GM12865 (cell line): ENCODE data around the gene NKIRAS2.
A peak's percentile ranks its signal among the peaks of the same experiment; 100 is the strongest.

Experiments used
- DNase-seq: peaks from one replicate; pipeline ENCODE4 v3.0.0; 2010; ENCODE audit warnings: low read depth
- H3K4me3 ChIP-seq: 2 replicates; pipeline ENCODE4 v1.5.1; 2011; ENCODE audit warnings: mild to moderate bottlenecking, low read depth, low read length, control low read depth
- TF ChIP-seq, protein P1 (sequence below): IDR thresholded peaks from 2 replicates; pipeline ENCODE4 v1.5.1; 2011; ENCODE audit warnings: low read length, control low read depth, low read depth, inconsistent platforms; ENCODE audit not compliant: insufficient read depth; ENCODE audit errors: missing control alignments

NKIRAS2 gene

GRCh38 chr17:42040818-42041217 lies 20.9 kb downstream of the NKIRAS2 start:
- DNase-seq = no peak
- TF ChIP-seq, protein P1, sequence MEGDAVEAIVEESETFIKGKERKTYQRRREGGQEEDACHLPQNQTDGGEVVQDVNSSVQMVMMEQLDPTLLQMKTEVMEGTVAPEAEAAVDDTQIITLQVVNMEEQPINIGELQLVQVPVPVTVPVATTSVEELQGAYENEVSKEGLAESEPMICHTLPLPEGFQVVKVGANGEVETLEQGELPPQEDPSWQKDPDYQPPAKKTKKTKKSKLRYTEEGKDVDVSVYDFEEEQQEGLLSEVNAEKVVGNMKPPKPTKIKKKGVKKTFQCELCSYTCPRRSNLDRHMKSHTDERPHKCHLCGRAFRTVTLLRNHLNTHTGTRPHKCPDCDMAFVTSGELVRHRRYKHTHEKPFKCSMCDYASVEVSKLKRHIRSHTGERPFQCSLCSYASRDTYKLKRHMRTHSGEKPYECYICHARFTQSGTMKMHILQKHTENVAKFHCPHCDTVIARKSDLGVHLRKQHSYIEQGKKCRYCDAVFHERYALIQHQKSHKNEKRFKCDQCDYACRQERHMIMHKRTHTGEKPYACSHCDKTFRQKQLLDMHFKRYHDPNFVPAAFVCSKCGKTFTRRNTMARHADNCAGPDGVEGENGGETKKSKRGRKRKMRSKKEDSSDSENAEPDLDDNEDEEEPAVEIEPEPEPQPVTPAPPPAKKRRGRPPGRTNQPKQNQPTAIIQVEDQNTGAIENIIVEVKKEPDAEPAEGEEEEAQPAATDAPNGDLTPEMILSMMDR = no peak
- no peak overlapping the region for H3K4me3 ChIP-seq

DNA sequence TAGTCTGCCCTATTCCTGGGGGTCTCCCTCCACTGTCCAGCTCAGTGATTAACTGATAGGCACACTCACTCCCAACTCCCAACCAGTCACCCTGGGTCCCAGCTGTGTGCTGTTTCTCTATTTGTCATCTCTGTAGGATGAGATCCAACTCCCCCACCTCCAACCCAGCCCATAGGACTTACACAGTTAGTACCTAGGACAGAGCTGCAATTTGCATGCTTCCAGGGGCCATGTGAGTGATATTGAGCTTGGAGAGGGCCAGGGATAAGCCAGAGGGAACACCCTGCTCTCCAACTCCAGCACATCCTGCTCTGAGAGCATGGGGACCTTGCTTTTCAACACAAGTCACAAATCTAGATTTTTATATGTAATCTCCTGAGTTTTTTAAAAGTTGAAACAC lies 21.7 kb downstream of the NKIRAS2 start:
- H3K4me3 ChIP-seq = no peak overlapping the region
- TF ChIP-seq, protein P1 = no peak
- DNase-seq = no peak

DNA sequence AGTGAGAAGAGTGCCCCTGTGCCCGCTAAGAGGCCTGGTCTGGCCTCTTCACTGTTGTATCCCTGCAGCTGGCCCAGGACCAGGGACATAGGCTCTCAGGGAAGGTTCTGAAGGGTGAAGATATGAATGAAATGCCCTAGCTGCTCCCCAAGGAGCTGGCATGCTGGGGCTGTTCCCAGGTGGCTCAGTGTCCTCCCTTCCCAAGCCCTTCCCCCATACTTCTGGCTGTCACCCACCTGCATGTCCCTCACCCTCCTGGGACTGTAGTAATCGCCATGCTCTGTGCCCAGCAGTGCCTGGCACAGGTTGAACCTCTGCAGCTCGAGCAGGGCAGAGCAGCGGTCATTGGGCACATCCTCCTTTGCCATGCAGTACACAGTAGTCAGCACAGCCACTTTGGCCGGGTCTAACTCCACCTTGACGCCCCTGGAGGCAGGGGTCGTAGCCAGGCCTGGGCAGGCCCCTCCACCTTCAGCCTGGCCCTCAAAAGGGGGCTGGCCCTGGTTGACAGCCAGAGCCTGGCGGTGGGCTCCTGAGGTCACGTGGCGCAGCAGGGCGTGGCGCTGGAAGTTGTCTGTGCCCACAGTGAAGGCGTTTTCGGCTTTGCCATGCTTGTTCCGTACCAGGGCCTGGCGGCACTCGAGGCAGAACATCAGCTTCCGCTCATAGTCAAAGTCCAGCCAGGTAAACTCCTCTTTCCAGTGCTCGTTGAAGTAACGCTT lies 22.9 kb downstream of the NKIRAS2 start:
- no peak overlapping the region for H3K4me3 ChIP-seq
- TF ChIP-seq, protein P1 = no peak
- DNase-seq = no peak

GRCh38 chr17:42045719-42046118 lies 25.8 kb downstream of the NKIRAS2 start:
- DNase-seq = no peak
- no peak overlapping the region for H3K4me3 ChIP-seq
- TF ChIP-seq, protein P1 = no peak

DNA sequence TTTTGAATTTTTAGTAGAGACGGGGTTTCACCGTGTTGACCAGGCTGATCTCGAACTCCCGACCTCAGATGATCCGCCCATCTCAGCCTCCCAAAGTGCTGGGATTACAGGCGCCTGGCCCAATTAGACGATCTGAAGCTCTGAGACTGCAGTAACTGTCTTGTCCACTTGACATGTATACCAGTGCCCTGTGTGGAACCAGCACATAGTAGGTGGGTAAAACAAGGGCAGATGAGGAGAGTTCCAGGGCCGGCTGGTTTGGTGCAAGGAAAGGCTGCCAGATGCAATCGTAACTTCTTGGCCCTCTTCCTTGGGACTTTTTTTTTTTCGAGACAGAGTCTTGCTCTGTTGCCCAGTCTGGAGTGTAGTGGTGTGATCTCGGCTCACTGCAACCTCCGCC lies 27.5 kb downstream of the NKIRAS2 start:
- no peak overlapping the region for H3K4me3 ChIP-seq
- TF ChIP-seq, protein P1 = no peak
- DNase-seq = no peak

DNA sequence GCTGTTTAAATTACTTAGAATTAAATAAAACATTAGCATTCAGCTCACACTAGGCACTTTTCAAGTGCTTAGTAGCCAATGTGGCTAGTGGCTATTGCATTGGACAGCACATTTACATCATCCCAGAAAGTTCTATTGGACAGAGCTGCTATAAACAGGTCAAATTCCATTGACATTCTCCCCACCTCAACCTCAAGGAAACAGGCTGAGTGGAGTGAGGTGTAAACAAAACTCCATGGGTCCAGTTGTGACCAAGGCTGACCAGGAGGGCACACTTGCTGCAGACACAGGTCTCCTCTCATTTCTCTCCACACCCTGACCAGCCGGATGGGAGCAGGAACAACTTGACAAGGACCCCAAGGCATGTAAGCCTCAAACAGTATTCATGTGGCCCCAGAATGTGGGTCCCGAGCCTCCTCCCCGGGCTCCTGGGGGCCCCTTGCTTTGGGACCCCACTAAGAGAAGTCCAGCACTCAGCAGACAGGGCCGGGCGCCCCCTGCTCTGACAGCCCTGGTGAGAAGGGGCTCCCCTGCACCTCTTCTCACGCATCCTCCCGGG lies 30.0 kb downstream of the NKIRAS2 start:
- H3K4me3 ChIP-seq = peak overlapping the region; percentile 49
- TF ChIP-seq, protein P1 = no peak
- DNase-seq = no peak
